Fibroblast of skin of right quadriceps (primary cell): Measurements from ENCODE around the gene CELA3A.
"Not testable (repeated sequence)": the region's sequence is repeated elsewhere in the genome, so short reads cannot be mapped to it uniquely, and the experiment has no call there.

Source experiments
- DNase-seq: peaks from one replicate; pipeline ENCODE4 v3.0.0-alpha.2; 2013

The CELA3A gene

GRCh38 chr1:22021061-22021460 lies 19.6 kb downstream of the CELA3A start:
- DNase-seq, result no peak

- DNase-seq, result peak; percentile 90
These were observed 23.3 kb downstream of the CELA3A start for GRCh38 chr1:22024485-22025367.

- DNase-seq, result peak; percentile 87
These were observed 24.1 kb downstream of the CELA3A start for GRCh38 chr1:22025368-22026155.

GRCh38 chr1:22026924-22027289 lies 25.4 kb downstream of the CELA3A start:
- no peak for DNase-seq

GRCh38 chr1:22030057-22030456 lies 28.6 kb downstream of the CELA3A start:
- no peak for DNase-seq

- DNase-seq, result no peak
These were observed 29.0 kb downstream of the CELA3A start for GRCh38 chr1:22030473-22030872.

- DNase-seq, result no peak
These were observed 29.9 kb downstream of the CELA3A start for GRCh38 chr1:22031214-22031962.

- DNase-seq, result not testable (repeated sequence)
These were observed 33.4 kb downstream of the CELA3A start for GRCh38 chr1:22034834-22035233.

- no peak for DNase-seq
These were observed 36.1 kb downstream of the CELA3A start for GRCh38 chr1:22037520-22037919.

- DNase-seq, result no peak
These were observed 36.6 kb downstream of the CELA3A start for GRCh38 chr1:22038036-22038435.

GRCh38 chr1:22039594-22040285 lies 38.3 kb downstream of the CELA3A start:
- DNase-seq, result peak; percentile 54

- DNase-seq, result no peak
These were observed 38.8 kb downstream of the CELA3A start for GRCh38 chr1:22040286-22040623.

- DNase-seq, result no peak
These were observed 40.0 kb downstream of the CELA3A start for GRCh38 chr1:22041505-22041904.

GRCh38 chr1:22043198-22043769 lies 41.8 kb downstream of the CELA3A start:
- no peak for DNase-seq

- peak; percentile 91 for DNase-seq
These were observed 43.4 kb downstream of the CELA3A start for GRCh38 chr1:22044690-22045420.

GRCh38 chr1:22045604-22046228 lies 44.3 kb downstream of the CELA3A start:
- peak; percentile 20 for DNase-seq

GRCh38 chr1:22048351-22049192 lies 47.1 kb downstream of the CELA3A start:
- no peak for DNase-seq

- DNase-seq, result no peak
These were observed 48.9 kb downstream of the CELA3A start for GRCh38 chr1:22050330-22050729.

GRCh38 chr1:22051607-22052114 lies 50.2 kb downstream of the CELA3A start:
- no peak for DNase-seq
